H4 (cell line): ENCODE data around the gene EIF5B. TPM values are rescaled to one million over a fixed set of nuclear protein-coding genes. Genes with fewer than 3 reads are reported as not detected.

Experiments used
- DNase-seq: peaks from one replicate; pipeline ENCODE4 v3.0.0-alpha.2; 2015; ENCODE audit warnings: low spot score
- total RNA-seq: library from RNA; depleted of rRNA; stranded (reverse); fragments of >200 nt; shearing (Covaris generic); gene quantifications from 2 replicates; pipeline ENCODE4 v1.2.3, GENCODE V29; 2014

Gene EIF5B
- total RNA-seq, 1 experiment from 2014 or later, result 11.7 TPM

GRCh38 chr2:99410276-99410675, 73.1 kb downstream of the EIF5B start:
- DNase-seq, result no peak

GRCh38 chr2:99414566-99414965, 77.4 kb downstream of the EIF5B start:
- no peak for DNase-seq

- DNase-seq, result no peak
Measured at GRCh38 chr2:99417396-99417795, 80.2 kb downstream of the EIF5B start.

GRCh38 chr2:99420031-99420430, 82.8 kb downstream of the EIF5B start:
- no peak for DNase-seq

- DNase-seq, result no peak
Measured at GRCh38 chr2:99420751-99421299, 83.6 kb downstream of the EIF5B start.

- DNase-seq, result no peak
Measured at GRCh38 chr2:99421469-99421868, 84.3 kb downstream of the EIF5B start.

GRCh38 chr2:99422599-99422998, 85.4 kb downstream of the EIF5B start:
- DNase-seq, result no peak

GRCh38 chr2:99424371-99424770, 87.2 kb downstream of the EIF5B start:
- DNase-seq, result no peak

GRCh38 chr2:99425022-99425421, 87.8 kb downstream of the EIF5B start:
- DNase-seq, result peak; percentile 30

GRCh38 chr2:99430614-99431291, 93.6 kb downstream of the EIF5B start:
- peak; percentile 84 for DNase-seq

GRCh38 chr2:99431587-99432275, 94.5 kb downstream of the EIF5B start:
- no peak for DNase-seq

- DNase-seq, result no peak
Measured at GRCh38 chr2:99433340-99433739, 96.2 kb downstream of the EIF5B start.

- no peak for DNase-seq
Measured at GRCh38 chr2:99436874-99437273, 99.7 kb downstream of the EIF5B start.

- no peak for DNase-seq
Measured at GRCh38 chr2:99439971-99440505, 102.8 kb downstream of the EIF5B start.

- DNase-seq, result no peak
Measured at GRCh38 chr2:99442837-99443236, 105.6 kb downstream of the EIF5B start.

GRCh38 chr2:99444222-99444621, 107.0 kb downstream of the EIF5B start:
- no peak for DNase-seq

GRCh38 chr2:99445065-99445464, 107.9 kb downstream of the EIF5B start:
- DNase-seq, result no peak

- DNase-seq, result no peak
Measured at GRCh38 chr2:99448556-99448955, 111.4 kb downstream of the EIF5B start.

GRCh38 chr2:99450199-99450598, 113.0 kb downstream of the EIF5B start:
- no peak for DNase-seq
